WTC11 (cell line): ENCODE results near the gene TIAM2. TPM values are rescaled to one million over a fixed set of nuclear protein-coding genes. Genes with fewer than 3 reads are reported as not detected.

Experiments
- ATAC-seq: fragments of 200-7000 bp; cut with Tn5 transposase; 2 replicates; pipeline ENCODE4 v1.10.0; 2021; ENCODE audit warnings: mild to moderate bottlenecking, moderate library complexity
- CTCF ChIA-PET: fragments of 300-600 bp; sonication (Branson Sonifier 250); formaldehyde crosslinking; loops from one replicate; lab custom pipeline; 2021; ENCODE audit warnings: antibody characterized with exemption; lab: Charles Lee
- POLR2A ChIA-PET: fragments of 350-600 bp; sonication (Branson Sonifier 250); formaldehyde crosslinking; loops from one replicate; lab custom pipeline; 2021; ENCODE audit warnings: antibody characterized with exemption; lab: Charles Lee
- DNase-seq: peaks from one replicate; pipeline ENCODE4 v3.0.0; 2021; ENCODE audit warnings: low spot score
- H3K27ac Mint-ChIP-seq: 2 replicates; pipeline ENCODE4 v1.8.0; 2021; ENCODE audit warnings: mixed read lengths
- H3K27me3 Mint-ChIP-seq: 2 replicates; pipeline ENCODE4 v1.8.0; 2021; ENCODE audit warnings: low read depth, mild to moderate bottlenecking, moderate library complexity, mixed read lengths
- H3K36me3 Mint-ChIP-seq: 2 replicates; pipeline ENCODE4 v1.8.0; 2021; ENCODE audit warnings: mixed read lengths
- H3K4me1 Mint-ChIP-seq: 2 replicates; pipeline ENCODE4 v1.8.0; 2022; ENCODE audit warnings: mixed read lengths
- H3K4me3 Mint-ChIP-seq: 2 replicates; pipeline ENCODE4 v1.8.0; 2021; ENCODE audit warnings: mild to moderate bottlenecking, moderate library complexity, mixed read lengths
- H3K9me3 Mint-ChIP-seq: 2 replicates; pipeline ENCODE4 v1.8.0; 2021; ENCODE audit warnings: mixed read lengths
- AR ChIP-seq: fragments of 250-450 bp; sonication (Bioruptor Pico); IDR thresholded peaks from 2 replicates; pipeline ENCODE4 v1.9.0; 2021; ENCODE audit warnings: mild to moderate bottlenecking
- ATF1 ChIP-seq: sonication (generic); formaldehyde crosslinking; IDR thresholded peaks from 2 replicates; pipeline ENCODE4 v1.8.1; 2023; ENCODE audit warnings: mild to moderate bottlenecking, moderate library complexity, missing genetic modification reagents
- CREB1 ChIP-seq: sonication (generic); formaldehyde crosslinking; IDR thresholded peaks from 2 replicates; pipeline ENCODE4 v1.8.0; 2023; ENCODE audit warnings: mild to moderate bottlenecking, missing genetic modification reagents
- CTCF ChIP-seq: fragments of 200-600 bp; IDR thresholded peaks from 2 replicates; pipeline ENCODE4 v1.8.0; 2022; ENCODE audit warnings: antibody characterized with exemption
- ESRRA ChIP-seq: sonication (generic); formaldehyde crosslinking; IDR thresholded peaks from 2 replicates; pipeline ENCODE4 v1.8.1; 2022; ENCODE audit warnings: mild to moderate bottlenecking, missing genetic modification reagents, borderline replicate concordance
- FOXJ3 ChIP-seq: sonication (generic); formaldehyde crosslinking; IDR thresholded peaks from 2 replicates; pipeline ENCODE4 v1.9.0; 2021; ENCODE audit warnings: missing genetic modification reagents, mild to moderate bottlenecking, borderline replicate concordance
- GABPB1 ChIP-seq: sonication (generic); formaldehyde crosslinking; IDR thresholded peaks from 2 replicates; pipeline ENCODE4 v1.8.1; 2023; ENCODE audit warnings: mild to moderate bottlenecking, missing genetic modification reagents
- GTF2I ChIP-seq: fragments of 250-450 bp; sonication (Bioruptor Pico); conservative IDR thresholded peaks from 2 replicates; pipeline ENCODE4 v1.4.0; 2021; ENCODE audit warnings: mild to moderate bottlenecking
- IRF1 ChIP-seq: sonication (generic); formaldehyde crosslinking; IDR thresholded peaks from 2 replicates; pipeline ENCODE4 v1.8.0; 2023; ENCODE audit warnings: missing genetic modification reagents
- IRF2 ChIP-seq: sonication (generic); formaldehyde crosslinking; IDR thresholded peaks from 2 replicates; pipeline ENCODE4 v1.8.0; 2022; ENCODE audit warnings: low read depth, missing genetic modification reagents, borderline replicate concordance
- NR1H2 ChIP-seq: sonication (generic); formaldehyde crosslinking; IDR thresholded peaks from 2 replicates; pipeline ENCODE4 v1.9.0; 2021; ENCODE audit warnings: mild to moderate bottlenecking, moderate library complexity, missing genetic modification reagents
- TEAD4 ChIP-seq: sonication (generic); formaldehyde crosslinking; IDR thresholded peaks from 2 replicates; pipeline ENCODE4 v1.8.0; 2022; ENCODE audit warnings: mild to moderate bottlenecking, missing genetic modification reagents
- ZNF219 ChIP-seq: sonication (generic); formaldehyde crosslinking; IDR thresholded peaks from 2 replicates; pipeline ENCODE4 v1.8.0; 2023; ENCODE audit warnings: missing genetic modification reagents, mild to moderate bottlenecking, borderline replicate concordance
- ZNF317 ChIP-seq: sonication (generic); formaldehyde crosslinking; IDR thresholded peaks from 2 replicates; pipeline ENCODE4 v1.8.1; 2023; ENCODE audit warnings: low read depth, mild to moderate bottlenecking, moderate library complexity, missing genetic modification reagents, borderline replicate concordance
- total RNA-seq: library from RNA; stranded (reverse); gene quantifications from 3 replicates; pipeline ENCODE4 v1.2.3, GENCODE V29; 2021
- TF ChIP-seq, protein P1 (sequence below): sonication (generic); formaldehyde crosslinking; IDR thresholded peaks from 2 replicates; pipeline ENCODE4 v1.8.0; 2022; ENCODE audit warnings: missing genetic modification reagents
- TF ChIP-seq, protein P2 (sequence below): sonication (generic); formaldehyde crosslinking; IDR thresholded peaks from 2 replicates; pipeline ENCODE4 v1.8.1; 2023; ENCODE audit warnings: mild to moderate bottlenecking, missing genetic modification reagents
- TF ChIP-seq, protein P3 (sequence below): sonication (generic); formaldehyde crosslinking; IDR thresholded peaks from 2 replicates; pipeline ENCODE4 v1.8.1; 2022; ENCODE audit warnings: low read depth, missing genetic modification reagents, borderline replicate concordance
- TF ChIP-seq, protein P4 (sequence below): fragments of 250-450 bp; sonication (Bioruptor Pico); IDR thresholded peaks from 2 replicates; pipeline ENCODE4 v2.1.2; 2022; ENCODE audit warnings: mild to moderate bottlenecking, moderate library complexity

The TIAM2 gene
- total RNA-seq, 1 experiment from 2014 or later: 15.1 TPM

GRCh38 chr6:155062866-155063341, 67.8 kb downstream of the TIAM2 start:
- CTCF ChIA-PET: no interaction called here
- H3K27ac Mint-ChIP-seq: 0 out of 2 replicates have a peak overlapping the region, but pooled peaks have one; percentile 26
- DNase-seq: no peak

GRCh38 chr6:155064303-155064702, 69.2 kb downstream of the TIAM2 start:
- no peak for ATAC-seq
- H3K9me3 Mint-ChIP-seq: peaks cover 9% of the 10 kb centered on the region
- TF ChIP-seq IRF1 (CRISPR knock-in tag) (no peak), NR1H2 (no peak), CTCF (no peak), IRF2 (CRISPR knock-in tag) (no peak), ZNF219 (CRISPR knock-in tag) (no peak), FOXJ3 (CRISPR knock-in tag) (no peak), CREB1 (CRISPR knock-in tag) (no peak), GABPB1 (CRISPR knock-in tag) (no peak), ESRRA (CRISPR knock-in tag) (no peak), GTF2I (CRISPR knock-in tag) (no peak), ZNF317 (no peak), ATF1 (CRISPR knock-in tag) (no peak)
- TF ChIP-seq, protein P1, sequence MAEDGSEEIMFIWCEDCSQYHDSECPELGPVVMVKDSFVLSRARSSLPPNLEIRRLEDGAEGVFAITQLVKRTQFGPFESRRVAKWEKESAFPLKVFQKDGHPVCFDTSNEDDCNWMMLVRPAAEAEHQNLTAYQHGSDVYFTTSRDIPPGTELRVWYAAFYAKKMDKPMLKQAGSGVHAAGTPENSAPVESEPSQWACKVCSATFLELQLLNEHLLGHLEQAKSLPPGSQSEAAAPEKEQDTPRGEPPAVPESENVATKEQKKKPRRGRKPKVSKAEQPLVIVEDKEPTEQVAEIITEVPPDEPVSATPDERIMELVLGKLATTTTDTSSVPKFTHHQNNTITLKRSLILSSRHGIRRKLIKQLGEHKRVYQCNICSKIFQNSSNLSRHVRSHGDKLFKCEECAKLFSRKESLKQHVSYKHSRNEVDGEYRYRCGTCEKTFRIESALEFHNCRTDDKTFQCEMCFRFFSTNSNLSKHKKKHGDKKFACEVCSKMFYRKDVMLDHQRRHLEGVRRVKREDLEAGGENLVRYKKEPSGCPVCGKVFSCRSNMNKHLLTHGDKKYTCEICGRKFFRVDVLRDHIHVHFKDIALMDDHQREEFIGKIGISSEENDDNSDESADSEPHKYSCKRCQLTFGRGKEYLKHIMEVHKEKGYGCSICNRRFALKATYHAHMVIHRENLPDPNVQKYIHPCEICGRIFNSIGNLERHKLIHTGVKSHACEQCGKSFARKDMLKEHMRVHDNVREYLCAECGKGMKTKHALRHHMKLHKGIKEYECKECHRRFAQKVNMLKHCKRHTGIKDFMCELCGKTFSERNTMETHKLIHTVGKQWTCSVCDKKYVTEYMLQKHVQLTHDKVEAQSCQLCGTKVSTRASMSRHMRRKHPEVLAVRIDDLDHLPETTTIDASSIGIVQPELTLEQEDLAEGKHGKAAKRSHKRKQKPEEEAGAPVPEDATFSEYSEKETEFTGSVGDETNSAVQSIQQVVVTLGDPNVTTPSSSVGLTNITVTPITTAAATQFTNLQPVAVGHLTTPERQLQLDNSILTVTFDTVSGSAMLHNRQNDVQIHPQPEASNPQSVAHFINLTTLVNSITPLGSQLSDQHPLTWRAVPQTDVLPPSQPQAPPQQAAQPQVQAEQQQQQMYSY (CRISPR knock-in tag): no peak
- TF ChIP-seq, protein P2, sequence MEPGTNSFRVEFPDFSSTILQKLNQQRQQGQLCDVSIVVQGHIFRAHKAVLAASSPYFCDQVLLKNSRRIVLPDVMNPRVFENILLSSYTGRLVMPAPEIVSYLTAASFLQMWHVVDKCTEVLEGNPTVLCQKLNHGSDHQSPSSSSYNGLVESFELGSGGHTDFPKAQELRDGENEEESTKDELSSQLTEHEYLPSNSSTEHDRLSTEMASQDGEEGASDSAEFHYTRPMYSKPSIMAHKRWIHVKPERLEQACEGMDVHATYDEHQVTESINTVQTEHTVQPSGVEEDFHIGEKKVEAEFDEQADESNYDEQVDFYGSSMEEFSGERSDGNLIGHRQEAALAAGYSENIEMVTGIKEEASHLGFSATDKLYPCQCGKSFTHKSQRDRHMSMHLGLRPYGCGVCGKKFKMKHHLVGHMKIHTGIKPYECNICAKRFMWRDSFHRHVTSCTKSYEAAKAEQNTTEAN (CRISPR knock-in tag): no peak
- TF ChIP-seq, protein P3, sequence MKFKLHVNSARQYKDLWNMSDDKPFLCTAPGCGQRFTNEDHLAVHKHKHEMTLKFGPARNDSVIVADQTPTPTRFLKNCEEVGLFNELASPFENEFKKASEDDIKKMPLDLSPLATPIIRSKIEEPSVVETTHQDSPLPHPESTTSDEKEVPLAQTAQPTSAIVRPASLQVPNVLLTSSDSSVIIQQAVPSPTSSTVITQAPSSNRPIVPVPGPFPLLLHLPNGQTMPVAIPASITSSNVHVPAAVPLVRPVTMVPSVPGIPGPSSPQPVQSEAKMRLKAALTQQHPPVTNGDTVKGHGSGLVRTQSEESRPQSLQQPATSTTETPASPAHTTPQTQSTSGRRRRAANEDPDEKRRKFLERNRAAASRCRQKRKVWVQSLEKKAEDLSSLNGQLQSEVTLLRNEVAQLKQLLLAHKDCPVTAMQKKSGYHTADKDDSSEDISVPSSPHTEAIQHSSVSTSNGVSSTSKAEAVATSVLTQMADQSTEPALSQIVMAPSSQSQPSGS (CRISPR knock-in tag): no peak

More at GRCh38 chr6:155062866-155063341, 67.8 kb downstream of the TIAM2 start:
- no peaks in the 10 kb centered on the region for H3K27me3 Mint-ChIP-seq
- peaks cover 9% of the 10 kb centered on the region for H3K9me3 Mint-ChIP-seq
- no peak overlapping the region for H3K4me3 Mint-ChIP-seq
- H3K36me3 Mint-ChIP-seq: peaks cover 6% of the 10 kb centered on the region
- H3K4me1 Mint-ChIP-seq: peaks cover 33% of the 10 kb centered on the region
- no peak for TF ChIP-seq AR (CRISPR knock-in tag)
- TF ChIP-seq, protein P4, sequence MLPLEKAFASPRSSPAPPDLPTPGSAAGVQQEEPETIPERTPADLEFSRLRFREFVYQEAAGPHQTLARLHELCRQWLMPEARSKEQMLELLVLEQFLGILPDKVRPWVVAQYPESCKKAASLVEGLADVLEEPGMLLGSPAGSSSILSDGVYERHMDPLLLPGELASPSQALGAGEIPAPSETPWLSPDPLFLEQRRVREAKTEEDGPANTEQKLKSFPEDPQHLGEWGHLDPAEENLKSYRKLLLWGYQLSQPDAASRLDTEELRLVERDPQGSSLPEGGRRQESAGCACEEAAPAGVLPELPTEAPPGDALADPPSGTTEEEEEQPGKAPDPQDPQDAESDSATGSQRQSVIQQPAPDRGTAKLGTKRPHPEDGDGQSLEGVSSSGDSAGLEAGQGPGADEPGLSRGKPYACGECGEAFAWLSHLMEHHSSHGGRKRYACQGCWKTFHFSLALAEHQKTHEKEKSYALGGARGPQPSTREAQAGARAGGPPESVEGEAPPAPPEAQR (CRISPR knock-in tag): no peak
- no peak for TF ChIP-seq TEAD4
- TF ChIP-seq, all 79 proteins: peak for 0
- no peak for ATAC-seq
- POLR2A ChIA-PET: no interaction called here

More at GRCh38 chr6:155064303-155064702, 69.2 kb downstream of the TIAM2 start:
- Mint-ChIP-seq H3K27ac (no peak overlapping the region), H3K27me3 (no peaks in the 10 kb centered on the region), H3K4me3 (no peak overlapping the region), H3K36me3 (peaks cover 6% of the 10 kb centered on the region), H3K4me1 (peaks cover 31% of the 10 kb centered on the region)
- DNase-seq: no peak
- POLR2A ChIA-PET: interaction anchor here (0.7 kb wide), 1 partner anchor 59 kb away, joined by 5 read pairs; no protein-coding TSS in a partner anchor
- CTCF ChIA-PET: interaction anchor here (1.5 kb wide), 1 partner anchor 388 kb away, joined by 3 read pairs; no protein-coding TSS in a partner anchor
